ENCODE measurements around the gene TESK2.
"Not testable (repeated sequence)": the region's sequence is repeated elsewhere in the genome, so short reads cannot be mapped to it uniquely, and the experiment has no call there.

DNA sequence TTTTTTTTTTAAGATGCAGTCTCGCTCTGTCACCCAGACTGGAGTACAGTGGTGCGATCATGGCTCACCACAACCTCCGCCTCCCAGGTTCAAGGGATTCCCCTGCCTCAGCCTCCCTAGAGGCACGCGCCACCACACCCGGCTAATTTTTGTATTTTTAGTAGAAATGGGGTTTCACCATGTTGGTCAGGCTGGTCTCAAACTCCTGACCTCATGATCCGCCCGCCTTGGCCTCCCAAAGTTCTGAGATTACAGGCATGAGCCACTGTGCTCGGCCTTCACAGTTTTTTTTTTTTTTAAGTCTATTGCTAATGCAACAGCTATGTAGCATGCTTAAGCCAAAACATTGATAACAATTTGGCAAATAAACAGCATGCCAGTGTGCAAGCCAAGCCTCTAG, 23.6 kb downstream of the TESK2 start:
- TF ChIP-seq, protein P1, sequence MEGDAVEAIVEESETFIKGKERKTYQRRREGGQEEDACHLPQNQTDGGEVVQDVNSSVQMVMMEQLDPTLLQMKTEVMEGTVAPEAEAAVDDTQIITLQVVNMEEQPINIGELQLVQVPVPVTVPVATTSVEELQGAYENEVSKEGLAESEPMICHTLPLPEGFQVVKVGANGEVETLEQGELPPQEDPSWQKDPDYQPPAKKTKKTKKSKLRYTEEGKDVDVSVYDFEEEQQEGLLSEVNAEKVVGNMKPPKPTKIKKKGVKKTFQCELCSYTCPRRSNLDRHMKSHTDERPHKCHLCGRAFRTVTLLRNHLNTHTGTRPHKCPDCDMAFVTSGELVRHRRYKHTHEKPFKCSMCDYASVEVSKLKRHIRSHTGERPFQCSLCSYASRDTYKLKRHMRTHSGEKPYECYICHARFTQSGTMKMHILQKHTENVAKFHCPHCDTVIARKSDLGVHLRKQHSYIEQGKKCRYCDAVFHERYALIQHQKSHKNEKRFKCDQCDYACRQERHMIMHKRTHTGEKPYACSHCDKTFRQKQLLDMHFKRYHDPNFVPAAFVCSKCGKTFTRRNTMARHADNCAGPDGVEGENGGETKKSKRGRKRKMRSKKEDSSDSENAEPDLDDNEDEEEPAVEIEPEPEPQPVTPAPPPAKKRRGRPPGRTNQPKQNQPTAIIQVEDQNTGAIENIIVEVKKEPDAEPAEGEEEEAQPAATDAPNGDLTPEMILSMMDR (IDR thresholded peaks at IDR 0.05), result not testable (repeated sequence)
- TF ChIP-seq EZH2phosphoT487, EZH2 (IDR thresholded peaks at IDR 0.05): not testable (repeated sequence)
